NCI-H526 treated with DMSO at 0.1 percent for 48 hours (cell line): ENCODE results near the gene PDPR.
"Not testable (repeated sequence)": the region's sequence is repeated elsewhere in the genome, so short reads cannot be mapped to it uniquely, and the experiment has no call there.

Source experiments
- DNase-seq: peaks from one replicate; lab custom pipeline; 2025; lab: John Stamatoyannopoulos, UW

The PDPR gene

GRCh38 chr16:70128844-70129243 lies 14.7 kb downstream of the PDPR start:
- DNase-seq: not testable (repeated sequence)

DNA sequence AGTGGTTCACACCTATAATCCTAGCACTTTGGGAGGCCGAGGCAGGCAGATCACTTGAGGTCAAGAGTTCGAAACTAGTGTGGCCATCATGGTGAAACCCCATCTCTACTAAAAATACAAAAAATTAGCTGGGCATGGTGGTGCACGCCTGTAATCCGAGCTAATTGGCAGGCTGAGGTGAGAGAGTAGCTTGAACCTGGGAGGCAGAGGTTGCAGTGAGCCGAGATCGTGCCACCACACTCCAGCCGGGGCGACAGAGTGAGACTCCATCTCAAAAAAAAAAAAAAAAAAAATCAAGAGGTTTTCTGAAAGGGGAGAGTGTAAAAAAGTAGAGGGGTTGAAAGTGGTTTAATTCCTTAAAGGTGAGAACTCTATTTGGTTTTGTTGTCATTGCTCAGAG lies 21.7 kb downstream of the PDPR start:
- not testable (repeated sequence) for DNase-seq

DNA sequence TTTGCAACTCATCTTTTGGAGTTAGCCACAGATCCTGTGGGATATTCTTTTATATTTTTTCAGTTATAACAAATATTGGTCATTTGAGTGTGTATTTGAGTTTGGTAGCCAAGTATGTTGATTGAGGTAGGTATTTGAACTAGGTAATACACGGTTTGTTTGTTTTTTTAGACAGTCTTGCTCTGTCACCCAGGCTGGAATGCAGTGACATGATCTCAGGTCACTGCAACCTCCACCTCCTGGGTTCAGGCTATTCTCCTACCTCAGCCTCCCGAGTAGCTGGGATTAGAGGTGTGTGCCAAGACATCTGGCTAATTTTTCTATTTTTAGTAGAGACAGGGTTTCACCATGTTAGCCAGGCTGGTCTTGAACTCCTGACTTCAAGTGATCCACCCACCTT lies 22.5 kb downstream of the PDPR start:
- not testable (repeated sequence) for DNase-seq

DNA sequence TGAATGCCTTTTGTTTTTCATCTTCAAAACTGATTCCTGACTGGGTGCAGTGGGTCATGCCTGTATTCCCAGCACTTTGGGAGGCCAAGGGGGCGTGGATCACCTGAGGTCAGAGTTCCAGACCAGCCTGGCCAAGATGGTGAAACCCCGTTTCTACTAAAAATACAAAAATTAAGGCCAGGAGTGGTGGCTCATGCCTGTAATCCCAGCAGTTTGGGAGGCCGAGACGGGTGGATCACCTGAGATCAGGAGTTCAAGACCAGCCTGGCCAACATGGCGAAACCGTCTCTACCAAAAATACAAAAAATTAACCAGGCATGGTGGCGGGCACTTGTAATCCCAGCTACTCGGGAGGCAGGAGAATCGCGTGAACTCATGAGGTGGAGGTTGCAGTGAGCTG lies 28.6 kb downstream of the PDPR start:
- not testable (repeated sequence) for DNase-seq

- DNase-seq: not testable (repeated sequence)
Observed at GRCh38 chr16:70143231-70143895, 29.2 kb downstream of the PDPR start.

GRCh38 chr16:70147853-70148252 lies 33.7 kb downstream of the PDPR start:
- not testable (repeated sequence) for DNase-seq

- not testable (repeated sequence) for DNase-seq
Observed at GRCh38 chr16:70148453-70148852, 34.3 kb downstream of the PDPR start.

GRCh38 chr16:70149296-70149695 lies 35.2 kb downstream of the PDPR start:
- not testable (repeated sequence) for DNase-seq

GRCh38 chr16:70151391-70151790 lies 37.3 kb downstream of the PDPR start:
- DNase-seq: no peak

- no peak for DNase-seq
Observed at GRCh38 chr16:70151941-70152509, 37.9 kb downstream of the PDPR start.

DNA sequence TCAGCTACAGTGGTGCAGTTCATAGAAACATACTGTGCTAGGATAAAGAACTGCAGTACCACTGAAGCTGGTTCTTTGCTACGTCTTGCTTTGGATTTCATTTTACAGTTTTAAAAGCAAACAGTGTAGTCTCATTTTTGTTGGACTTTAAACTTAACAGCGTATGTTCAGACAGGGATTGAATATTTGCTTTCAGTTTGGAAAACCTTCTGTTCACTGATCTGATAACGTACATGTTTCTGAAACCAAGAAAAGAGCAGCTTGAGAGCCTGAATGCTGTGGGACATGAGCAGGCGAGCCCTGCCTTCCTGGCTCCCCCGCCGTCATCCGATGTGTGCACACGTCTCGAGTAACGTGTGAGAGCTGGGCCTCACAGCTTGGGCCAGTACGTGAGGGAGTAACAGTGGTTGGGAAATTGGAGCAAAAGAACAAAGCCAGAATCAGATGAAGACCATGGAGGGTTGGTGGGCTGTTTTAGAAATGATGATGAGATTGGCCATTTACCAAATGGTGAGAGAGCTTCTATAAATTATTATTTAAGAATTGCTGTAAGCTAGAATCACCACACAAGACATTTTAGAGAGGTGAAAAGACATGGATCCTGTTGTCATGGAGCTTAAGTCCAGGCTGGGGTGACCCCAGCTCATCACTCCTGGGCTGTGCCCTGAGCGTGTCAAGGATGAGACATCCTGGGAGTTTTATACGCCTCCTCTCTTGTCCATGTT lies 38.6 kb downstream of the PDPR start:
- DNase-seq: no peak

DNA sequence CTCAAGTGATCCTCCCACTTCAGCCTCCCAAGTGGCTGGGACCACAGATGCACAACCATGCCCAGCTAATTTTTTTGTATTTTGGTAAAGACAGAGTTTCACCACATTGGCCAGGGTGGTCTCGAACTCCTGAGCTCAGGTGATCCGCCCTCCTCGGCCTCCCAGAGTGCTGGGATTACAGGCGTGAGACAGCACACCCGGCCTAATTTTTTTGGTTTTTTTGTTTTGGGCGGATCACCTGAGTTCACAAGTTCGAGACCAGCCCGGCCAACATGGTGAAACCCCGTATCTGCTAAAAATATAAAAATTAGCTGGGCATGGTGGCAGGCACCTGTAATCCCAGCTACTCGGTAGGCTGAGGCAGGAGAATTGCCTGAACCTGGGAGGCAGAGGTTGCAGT lies 40.6 kb downstream of the PDPR start:
- DNase-seq: not testable (repeated sequence)

- no peak for DNase-seq
Observed at GRCh38 chr16:70156207-70156978, 42.3 kb downstream of the PDPR start.

- no peak for DNase-seq
Observed at GRCh38 chr16:70157105-70157476, 43.0 kb downstream of the PDPR start.

- DNase-seq: no peak
Observed at GRCh38 chr16:70157477-70158260, 43.5 kb downstream of the PDPR start.

DNA sequence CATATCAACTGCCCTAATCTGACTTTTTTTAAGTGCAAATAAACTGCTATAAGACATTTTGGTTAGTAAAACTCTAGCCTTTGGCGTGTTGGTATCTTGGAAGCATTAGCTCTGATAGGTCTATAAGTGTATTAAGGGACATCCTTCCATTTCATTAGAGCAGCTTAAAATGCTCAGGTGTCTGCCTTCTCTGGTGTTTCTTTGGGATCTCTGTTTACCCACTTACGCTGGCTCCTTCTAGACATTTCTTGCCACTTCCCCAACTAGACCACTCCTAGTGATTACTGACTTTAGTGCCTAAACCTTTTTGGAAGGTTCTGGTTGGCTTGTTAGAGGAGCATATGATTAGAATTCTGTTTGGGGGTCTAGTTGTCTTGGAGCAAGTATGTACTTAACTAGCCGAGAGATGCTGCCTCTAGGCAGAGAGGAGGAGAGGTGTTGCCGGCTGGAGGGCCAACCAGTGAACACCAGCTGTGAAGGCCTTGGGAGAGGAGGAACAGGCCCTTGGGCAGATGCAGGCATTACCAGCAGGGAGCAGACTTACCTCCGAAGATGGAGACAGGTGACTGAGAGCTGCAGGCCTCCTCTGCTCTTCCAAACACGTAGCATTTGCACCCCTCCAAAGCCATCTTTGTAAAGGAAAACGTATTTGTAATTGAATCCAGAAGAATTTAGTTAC lies 44.3 kb downstream of the PDPR start:
- DNase-seq: peak; percentile 7

DNA sequence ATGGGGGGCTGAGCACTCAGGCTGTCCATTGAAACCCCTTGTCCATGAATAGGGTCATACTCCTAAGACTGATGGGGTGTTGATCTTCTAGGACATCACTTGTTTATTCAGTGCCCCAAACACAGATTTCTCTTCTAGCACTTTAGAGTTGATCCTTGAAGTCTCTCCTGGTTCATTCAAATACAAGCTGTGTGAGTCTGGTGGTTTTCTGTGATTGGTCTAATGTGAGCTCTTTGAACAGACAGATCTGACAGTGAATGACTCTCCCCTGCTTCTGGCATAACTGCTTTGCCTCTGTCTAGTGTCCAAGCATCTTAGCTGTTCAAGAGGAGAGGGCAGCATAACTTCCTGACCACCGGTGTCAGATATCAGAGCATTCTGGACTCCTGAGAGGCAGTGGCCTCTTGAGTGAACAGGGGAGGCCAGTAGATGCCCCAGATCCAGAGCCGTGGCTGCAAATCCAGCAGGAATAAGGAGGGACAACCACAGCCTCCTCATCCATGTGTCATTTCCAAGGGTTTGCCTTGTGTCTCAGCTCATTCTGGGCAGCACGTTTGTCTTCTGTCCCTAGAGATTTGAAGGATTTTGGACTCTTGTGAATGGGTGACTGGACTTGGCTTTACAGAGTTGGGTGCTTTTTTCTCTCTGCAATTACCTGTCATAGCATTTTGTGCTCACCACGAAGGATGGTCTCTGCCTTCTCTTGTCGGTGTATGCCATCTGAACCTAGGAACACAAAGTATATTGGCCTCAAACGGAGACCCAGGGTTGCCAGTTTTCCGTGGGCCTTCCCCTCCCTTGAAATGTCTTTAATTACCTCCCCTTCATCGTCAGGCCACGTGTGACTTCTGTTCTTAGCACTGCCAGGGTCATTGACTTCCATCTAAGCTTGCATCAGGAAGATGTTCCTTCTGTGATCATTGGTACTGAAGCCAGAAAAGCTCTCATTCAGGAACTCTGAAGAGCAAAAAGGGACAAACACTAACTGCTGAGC lies 45.5 kb downstream of the PDPR start:
- no peak for DNase-seq

DNA sequence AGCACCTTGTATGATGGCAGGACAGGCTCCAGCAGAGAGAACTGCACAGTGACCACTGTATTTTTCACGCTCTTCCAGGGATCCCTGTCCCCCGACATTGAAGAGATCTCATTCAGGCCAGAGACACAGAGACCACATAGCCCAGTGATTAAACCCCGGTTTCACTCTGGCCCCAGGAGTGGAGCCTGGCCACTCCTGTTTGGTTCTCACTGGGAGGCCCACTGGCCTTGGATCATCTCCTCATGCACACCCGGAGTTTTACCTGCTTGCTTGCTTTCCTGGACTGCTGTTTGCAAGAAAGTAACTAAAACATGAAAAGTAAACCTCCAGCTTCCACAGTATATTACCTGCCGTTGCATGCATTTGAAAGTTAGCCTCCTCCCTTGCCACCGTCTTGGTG lies 46.3 kb downstream of the PDPR start:
- DNase-seq: no peak

DNA sequence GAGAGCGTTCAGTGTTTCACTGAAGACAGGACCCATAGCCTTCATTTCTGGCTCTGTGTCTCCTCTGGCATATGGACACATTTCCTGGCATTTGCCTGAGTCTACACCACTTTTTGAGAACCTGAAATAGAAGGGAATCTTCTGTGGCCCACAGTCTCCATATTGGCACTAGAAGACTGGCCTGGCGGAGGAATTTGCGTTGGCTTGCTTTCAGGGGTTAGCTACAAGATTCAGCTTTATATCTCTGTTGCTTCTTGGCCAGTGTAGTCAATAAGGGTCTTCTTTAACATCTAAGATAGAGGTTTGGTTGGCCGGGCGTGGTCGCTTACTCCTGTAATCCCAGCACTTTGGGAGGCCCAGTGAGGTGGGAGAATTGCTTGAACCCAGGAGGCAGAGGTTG lies 46.7 kb downstream of the PDPR start:
- no peak for DNase-seq

GRCh38 chr16:70161350-70161749 lies 47.2 kb downstream of the PDPR start:
- no peak for DNase-seq
